NB4 (cell line): ENCODE measurements around the gene SLAMF7.

Experiments used
- DNase-seq: peaks from one replicate; pipeline ENCODE4 v3.0.0; 2010; ENCODE audit warnings: low read depth
- H3K4me3 ChIP-seq: one replicate; pipeline ENCODE4 v1.5.1; 2011; ENCODE audit warnings: mild to moderate bottlenecking, low read depth, low read length, moderate library complexity
- CTCF ChIP-seq: IDR thresholded peaks from one replicate; pipeline ENCODE4 v1.5.1; 2012; ENCODE audit warnings: low read depth, low read length
- MAX ChIP-seq: IDR thresholded peaks from 2 replicates; pipeline ENCODE4 v1.6.1; 2011; ENCODE audit warnings: low read depth, low read length
- MYC ChIP-seq: IDR thresholded peaks from 2 replicates; pipeline ENCODE4 v1.6.1; 2011; ENCODE audit warnings: low read depth, low read length
- POLR2A ChIP-seq: IDR thresholded peaks from 2 replicates; pipeline ENCODE4 v1.6.1; 2011; ENCODE audit warnings: mild to moderate bottlenecking; ENCODE audit not compliant: insufficient read length; ENCODE audit errors: extremely low read depth

The SLAMF7 gene

GRCh38 chr1:160734301-160734700, 4.7 kb upstream of the SLAMF7 start:
- TF ChIP-seq POLR2A (no peak), CTCF (no peak), MAX (no peak), MYC (no peak)

GRCh38 chr1:160738271-160738670, 776 bp upstream of the SLAMF7 start:
- H3K4me3 ChIP-seq, result no peak overlapping the region
- TF ChIP-seq MYC (no peak), CTCF (no peak), POLR2A (no peak), MAX (no peak)
- DNase-seq, result no peak

More at GRCh38 chr1:160734301-160734700, 4.7 kb upstream of the SLAMF7 start:
- H3K4me3 ChIP-seq, result no peak overlapping the region
- DNase-seq, result no peak

- no peak overlapping the region for H3K4me3 ChIP-seq
- TF ChIP-seq POLR2A (no peak), MYC (no peak), CTCF (no peak), MAX (no peak)
- DNase-seq, result no peak
These were observed 1.2 kb downstream of the SLAMF7 start for GRCh38 chr1:160740133-160740688.

GRCh38 chr1:160741092-160741501, 2.0 kb downstream of the SLAMF7 start:
- TF ChIP-seq MAX, result no peak
- no peak for TF ChIP-seq CTCF
- TF ChIP-seq POLR2A, result no peak
- no peak for TF ChIP-seq MYC
- DNase-seq, result no peak
- no peak overlapping the region for H3K4me3 ChIP-seq

GRCh38 chr1:160741612-160742348, 2.7 kb downstream of the SLAMF7 start:
- DNase-seq, result no peak
- H3K4me3 ChIP-seq, result no peak overlapping the region
- TF ChIP-seq MAX, result no peak
- no peak for TF ChIP-seq POLR2A
- no peak for TF ChIP-seq MYC
- no peak for TF ChIP-seq CTCF
